Glutamatergic neuron (in vitro differentiated cells): Measurements from ENCODE around the gene N4BP2. TPM values are rescaled to one million over a fixed set of nuclear protein-coding genes. Genes with fewer than 3 reads are reported as not detected.

ENCODE experiments used
- DNase-seq: peaks from one replicate; pipeline ENCODE4 v3.0.0; 2022
- H3K27ac Mint-ChIP-seq: one replicate; pipeline ENCODE4 v1.8.0; 2020; ENCODE audit warnings: mild to moderate bottlenecking, mixed read lengths, inconsistent platforms; ENCODE audit not compliant: unreplicated experiment
- H3K27me3 Mint-ChIP-seq: one replicate; pipeline ENCODE4 v1.8.0; 2020; ENCODE audit warnings: mild to moderate bottlenecking, moderate library complexity, mixed read lengths, inconsistent platforms; ENCODE audit not compliant: unreplicated experiment
- H3K36me3 Mint-ChIP-seq: one replicate; pipeline ENCODE4 v1.8.0; 2020; ENCODE audit warnings: mild to moderate bottlenecking, mixed read lengths, inconsistent platforms; ENCODE audit not compliant: unreplicated experiment
- H3K4me1 Mint-ChIP-seq: one replicate; pipeline ENCODE4 v1.8.0; 2020; ENCODE audit warnings: mild to moderate bottlenecking, low read depth, mixed read lengths, inconsistent platforms; ENCODE audit not compliant: unreplicated experiment
- H3K4me3 Mint-ChIP-seq: one replicate; pipeline ENCODE4 v1.8.0; 2020; ENCODE audit warnings: mild to moderate bottlenecking, mixed read lengths, inconsistent platforms; ENCODE audit not compliant: unreplicated experiment
- H3K9me3 Mint-ChIP-seq: one replicate; pipeline ENCODE4 v1.8.0; 2020; ENCODE audit warnings: mild to moderate bottlenecking, moderate library complexity, mixed read lengths, inconsistent platforms; ENCODE audit not compliant: unreplicated experiment
- CTCF ChIP-seq: fragments of 200-600 bp; sonication (generic); IDR thresholded peaks from one replicate; pipeline ENCODE4 v1.5.0; 2021; ENCODE audit not compliant: partially characterized antibody, unreplicated experiment
- total RNA-seq: library from RNA; stranded (reverse); fragmentation: NEBNext Ultra II Directional; extraction: Animal tissue kit (Norgen Biotek cat#: 25700); gene quantifications from one replicate; pipeline ENCODE4 v1.2.1, GENCODE V29; 2021; ENCODE audit not compliant: unreplicated experiment

Gene N4BP2
- total RNA-seq, 1 donor from 2014 or later = 9.7 TPM

- Mint-ChIP-seq H3K4me3 (no peak overlapping the region), H3K27me3 (no peaks in the 10 kb centered on the region), H3K36me3 (no peaks in the 10 kb centered on the region), H3K9me3 (no peaks in the 10 kb centered on the region), H3K4me1 (peaks cover 3% of the 10 kb centered on the region), H3K27ac (no peak overlapping the region)
- no peak for TF ChIP-seq CTCF
- no peak for DNase-seq
Measured at GRCh38 chr4:40195182-40196177, 138.8 kb downstream of the N4BP2 start.

GRCh38 chr4:40196272-40196671, 139.6 kb downstream of the N4BP2 start:
- DNase-seq = no peak
- Mint-ChIP-seq H3K4me3 (no peak overlapping the region), H3K4me1 (no peaks in the 10 kb centered on the region), H3K27ac (no peak overlapping the region), H3K27me3 (no peaks in the 10 kb centered on the region), H3K36me3 (no peaks in the 10 kb centered on the region), H3K9me3 (no peaks in the 10 kb centered on the region)
- no peak for TF ChIP-seq CTCF

- no peak for DNase-seq
- no peaks in the 10 kb centered on the region for H3K4me1 Mint-ChIP-seq
- H3K27me3 Mint-ChIP-seq = no peaks in the 10 kb centered on the region
- no peaks in the 10 kb centered on the region for H3K36me3 Mint-ChIP-seq
- H3K4me3 Mint-ChIP-seq = no peak within 1 kb of the TSS
- TF ChIP-seq CTCF = no peak
- no peaks in the 10 kb centered on the region for H3K9me3 Mint-ChIP-seq
- no peak within 1 kb of the TSS for H3K27ac Mint-ChIP-seq
Measured at GRCh38 chr4:40196724-40197281, 140.2 kb downstream of the N4BP2 start, which contains the start of gene RHOH. TSS of gene RHOH (plus strand) at chr4:40197031. CDS start at chr4:40243387, 46,356 bp downstream.

- Mint-ChIP-seq H3K4me3 (no peak overlapping the region), H3K4me1 (no peaks in the 10 kb centered on the region), H3K36me3 (no peaks in the 10 kb centered on the region), H3K27me3 (no peaks in the 10 kb centered on the region), H3K9me3 (no peaks in the 10 kb centered on the region), H3K27ac (no peak overlapping the region)
- TF ChIP-seq CTCF = no peak
- no peak for DNase-seq
Measured at GRCh38 chr4:40197879-40198689, 141.4 kb downstream of the N4BP2 start.
